Activated CD4-positive, alpha-beta T cell treated with anti-CD3 and anti-CD28 coated beads, Interleukin-2, amount 50 U/mL, for 48 hours (primary cell): ENCODE results near the gene CALY.

Experiments
- DNase-seq, 2 experiments: peaks; one replicate each; pipeline ENCODE4 v3.0.0-alpha.2; 2020

Gene CALY

DNA sequence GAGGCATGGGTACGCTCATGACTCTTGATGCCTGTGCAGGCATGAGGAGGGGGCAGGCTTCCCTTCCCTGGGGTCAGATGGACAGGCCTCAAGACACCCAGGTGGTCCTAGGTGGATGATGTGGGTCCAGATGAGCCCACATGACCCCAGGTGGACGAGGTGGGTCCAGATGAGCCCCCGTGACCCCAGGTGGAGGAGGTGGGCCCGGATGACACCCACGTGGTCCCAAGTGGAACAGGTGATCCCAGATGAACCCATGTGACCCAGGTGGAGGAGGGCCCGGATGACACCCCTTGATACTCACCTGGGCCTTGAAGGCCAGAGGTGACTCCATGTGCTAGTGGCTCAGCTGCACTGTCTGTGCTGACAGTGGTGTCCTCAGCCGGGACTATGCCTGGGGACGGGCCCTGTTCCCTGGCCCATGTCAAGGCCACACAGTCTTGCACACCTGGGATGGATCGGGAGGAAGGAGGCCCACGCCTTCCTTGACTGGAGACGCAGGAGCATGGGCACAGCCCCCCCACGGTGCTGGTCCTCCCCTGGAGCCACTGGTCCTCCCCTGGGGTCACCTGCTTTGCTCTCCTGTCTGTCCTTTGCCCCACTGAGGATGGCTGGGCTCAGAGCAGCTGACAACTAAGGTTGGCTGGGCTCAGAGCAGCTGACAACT lies 13.7 kb upstream of the CALY start:
- DNase-seq, result no peak

DNA sequence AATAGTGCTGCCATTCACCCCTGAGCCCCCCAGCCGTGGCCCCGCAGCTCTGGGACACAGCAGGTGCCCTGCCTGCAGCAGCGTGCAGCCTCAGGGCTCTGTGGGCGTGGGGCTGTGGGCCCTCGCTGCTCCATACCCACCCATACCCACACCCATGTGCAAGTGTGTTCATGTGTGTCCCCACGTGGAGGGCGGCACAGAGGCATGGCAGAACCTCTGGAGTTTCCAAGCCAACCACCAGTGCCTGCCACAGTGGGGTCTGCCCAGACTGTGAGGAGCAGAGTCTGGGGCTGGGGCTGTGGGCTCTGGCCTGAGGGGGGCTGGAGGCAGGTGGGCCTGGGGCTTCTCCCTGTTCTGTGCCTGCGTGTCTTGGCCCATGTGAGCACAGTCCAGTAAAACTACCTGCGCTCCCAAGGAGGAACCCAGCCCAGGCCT lies 12.9 kb upstream of the CALY start:
- DNase-seq, result no peak

DNA sequence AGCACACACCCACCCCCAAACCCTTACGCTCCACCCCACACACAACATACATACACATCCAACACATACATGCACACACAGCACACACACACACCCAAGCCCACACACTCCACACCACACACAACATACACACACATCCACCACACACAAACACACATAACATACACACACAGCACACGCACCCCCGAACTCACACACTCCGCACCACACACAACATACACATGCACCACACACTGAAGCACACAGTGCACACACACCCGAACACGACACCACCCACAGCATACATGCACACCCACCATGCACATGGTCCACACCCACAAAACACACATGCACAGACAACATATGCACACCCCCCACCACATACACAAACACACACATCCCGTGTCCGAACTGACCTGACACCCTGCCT lies 12.5 kb upstream of the CALY start:
- DNase-seq, result no peak

DNA sequence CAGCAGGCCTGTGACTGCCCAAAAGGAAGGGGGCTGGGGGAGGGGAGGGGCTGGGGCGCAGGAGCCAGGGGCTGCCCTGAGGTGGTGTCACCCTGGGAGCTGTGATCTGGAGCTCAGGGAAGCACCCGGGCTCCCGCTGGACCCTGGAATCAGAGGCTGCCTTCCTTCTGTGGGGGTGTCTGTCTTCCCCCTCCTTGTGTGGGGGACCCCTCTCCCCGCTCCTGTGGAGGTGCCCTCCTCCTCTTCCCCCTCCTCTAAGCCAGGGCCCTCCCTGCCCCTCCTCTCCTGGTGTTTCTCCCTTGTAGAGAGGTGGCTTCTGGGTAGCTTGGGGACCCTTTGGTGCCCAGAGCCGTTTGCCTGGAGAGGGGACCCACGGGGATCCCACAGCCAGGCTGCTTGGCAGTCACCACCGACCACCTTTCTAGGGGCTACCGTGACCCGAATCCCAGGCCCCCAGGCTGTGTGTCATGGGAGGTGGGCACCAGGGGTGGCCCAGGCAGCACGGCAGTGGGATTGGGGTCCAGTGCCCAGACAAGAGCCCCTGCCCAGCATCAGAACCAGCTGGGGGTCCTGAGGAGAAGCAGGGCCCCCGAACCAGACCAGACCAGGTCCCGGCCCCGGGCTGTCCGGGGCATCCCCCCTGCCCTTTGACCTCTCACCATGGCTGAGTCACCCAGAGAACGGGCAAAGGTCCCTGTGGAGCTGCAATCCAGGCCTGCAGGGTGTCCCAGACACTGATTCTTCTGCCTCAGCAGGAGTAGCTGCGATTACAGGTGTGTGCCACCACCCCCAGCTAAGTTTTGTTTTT lies 11.2 kb upstream of the CALY start:
- DNase-seq, result no peak

DNA sequence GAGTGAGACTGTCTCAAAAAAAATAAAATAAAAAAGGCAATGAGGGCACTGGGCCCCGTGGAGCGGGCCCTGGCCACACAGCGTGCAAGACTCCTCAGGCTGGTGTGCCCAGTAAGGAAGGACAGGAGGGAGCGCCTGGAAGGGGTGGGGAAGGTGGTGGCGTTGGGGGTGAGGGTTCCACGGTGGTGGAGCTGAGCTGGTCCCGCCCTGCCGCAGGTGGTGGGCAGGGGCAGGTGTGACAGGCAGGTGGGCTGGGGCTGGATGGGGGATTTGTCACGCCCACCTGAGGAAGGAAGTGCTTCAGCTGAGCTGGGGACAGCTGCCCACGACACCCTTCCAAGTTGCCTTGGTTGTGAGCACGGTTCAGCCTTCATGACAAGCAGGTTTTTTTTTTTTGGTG lies 9.7 kb upstream of the CALY start:
- DNase-seq, result no peak

DNA sequence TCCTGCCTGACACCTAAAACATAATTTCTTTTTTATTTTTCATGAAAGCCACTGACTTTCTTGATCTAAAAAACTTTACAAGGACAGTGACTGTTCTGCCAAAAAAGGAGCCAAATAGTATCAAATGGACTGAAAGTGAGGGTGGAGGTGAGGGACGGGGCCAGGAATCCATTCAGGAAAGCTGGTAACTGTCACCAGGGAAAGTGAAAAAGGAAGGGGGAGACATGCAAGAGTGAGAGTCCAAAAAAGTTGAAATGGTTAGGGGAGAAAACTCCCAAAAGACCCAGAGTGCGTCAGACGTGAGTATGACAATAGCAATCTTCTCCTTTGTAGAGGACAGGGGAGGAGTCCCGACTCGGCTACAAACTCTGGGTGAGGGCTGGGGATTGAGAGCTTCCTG lies 7.5 kb upstream of the CALY start:
- no peak for DNase-seq

DNA sequence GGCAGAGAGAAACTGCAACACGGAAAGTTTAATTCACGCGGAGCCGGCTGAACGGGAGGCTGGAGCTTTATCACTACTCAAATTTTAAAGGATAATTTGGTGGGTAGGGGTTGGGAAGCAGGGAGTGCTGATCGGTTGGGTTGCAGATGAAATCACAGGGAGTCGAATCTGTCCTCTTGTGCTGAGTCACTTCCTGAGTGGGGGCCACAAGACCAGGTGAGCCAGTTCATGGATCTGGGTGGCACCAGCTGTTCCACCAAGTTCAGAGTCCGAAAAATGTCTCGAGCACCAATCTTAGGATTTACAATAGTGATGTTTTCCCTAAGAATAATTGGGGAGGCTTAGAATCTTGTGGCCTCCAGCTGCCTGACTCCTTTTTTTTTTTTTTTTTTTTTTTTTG lies 6.9 kb upstream of the CALY start:
- no peak for DNase-seq

DNA sequence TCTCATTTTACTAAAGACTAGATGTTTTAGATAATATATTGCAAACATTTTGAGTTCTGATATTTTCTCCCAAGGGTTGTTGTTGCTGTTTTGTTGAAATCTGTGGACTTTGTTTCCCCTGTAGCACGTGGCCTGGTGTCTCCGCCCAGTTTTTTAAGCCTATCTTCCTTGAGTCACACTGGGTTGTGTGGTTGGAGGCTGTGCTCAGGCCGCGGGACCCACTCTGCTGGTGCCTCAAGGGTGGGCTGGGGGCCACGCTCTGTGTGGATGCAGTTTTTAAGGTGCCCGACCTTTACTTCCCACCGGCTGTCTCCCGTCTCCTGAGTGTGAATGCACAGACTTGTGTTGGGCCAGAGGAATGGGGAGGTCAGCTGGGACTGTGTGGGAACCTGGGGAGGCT lies 6.2 kb upstream of the CALY start:
- DNase-seq, result no peak

DNA sequence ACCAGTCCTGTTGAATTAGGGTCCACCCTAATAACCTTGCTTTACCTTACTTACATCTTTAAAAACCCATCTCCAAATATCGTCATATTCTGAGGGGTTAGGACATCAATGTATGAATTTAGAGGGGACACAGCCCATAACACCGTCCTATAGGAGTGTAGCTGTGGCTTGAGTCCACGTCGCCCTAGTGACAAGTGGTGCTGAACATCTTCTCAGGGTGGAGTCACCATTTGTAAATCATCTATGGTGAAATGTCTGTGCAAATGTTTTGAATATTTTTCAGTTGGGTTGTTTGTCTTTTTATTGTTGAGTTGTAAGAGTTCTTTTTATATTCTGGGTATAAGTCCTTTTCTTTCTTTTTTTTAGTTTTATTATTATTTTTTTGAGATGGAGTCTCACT lies 5.3 kb upstream of the CALY start:
- no peak for DNase-seq

DNA sequence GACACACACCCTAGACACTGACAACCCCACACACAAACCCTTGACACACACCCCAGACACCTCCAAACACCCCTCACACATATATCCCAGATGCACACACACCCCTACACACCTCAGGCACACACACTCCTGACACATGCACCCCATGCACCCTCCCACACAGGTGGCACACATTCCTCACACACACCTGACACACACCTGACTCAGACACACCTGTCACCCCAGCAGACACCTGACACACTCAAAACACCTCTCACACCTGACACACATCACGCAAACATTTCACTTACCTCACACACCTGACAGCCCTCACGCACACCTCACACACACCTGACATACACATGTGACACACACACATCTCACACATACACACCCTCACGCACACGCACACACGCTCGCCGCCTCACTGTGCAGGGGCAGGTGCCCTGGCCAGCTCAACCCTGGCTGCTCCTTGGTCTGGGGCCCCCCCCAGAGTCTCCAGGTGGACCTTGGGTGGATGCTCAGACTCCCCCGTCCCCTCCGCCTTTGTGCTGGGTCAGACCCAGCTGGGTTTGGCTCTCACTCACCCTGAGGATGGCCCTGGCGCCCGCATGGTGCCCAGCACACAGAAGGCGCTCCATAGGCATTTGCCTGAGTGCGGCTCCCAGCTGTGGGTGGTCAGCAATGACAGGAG lies 3.1 kb upstream of the CALY start:
- DNase-seq, result no peak

DNA sequence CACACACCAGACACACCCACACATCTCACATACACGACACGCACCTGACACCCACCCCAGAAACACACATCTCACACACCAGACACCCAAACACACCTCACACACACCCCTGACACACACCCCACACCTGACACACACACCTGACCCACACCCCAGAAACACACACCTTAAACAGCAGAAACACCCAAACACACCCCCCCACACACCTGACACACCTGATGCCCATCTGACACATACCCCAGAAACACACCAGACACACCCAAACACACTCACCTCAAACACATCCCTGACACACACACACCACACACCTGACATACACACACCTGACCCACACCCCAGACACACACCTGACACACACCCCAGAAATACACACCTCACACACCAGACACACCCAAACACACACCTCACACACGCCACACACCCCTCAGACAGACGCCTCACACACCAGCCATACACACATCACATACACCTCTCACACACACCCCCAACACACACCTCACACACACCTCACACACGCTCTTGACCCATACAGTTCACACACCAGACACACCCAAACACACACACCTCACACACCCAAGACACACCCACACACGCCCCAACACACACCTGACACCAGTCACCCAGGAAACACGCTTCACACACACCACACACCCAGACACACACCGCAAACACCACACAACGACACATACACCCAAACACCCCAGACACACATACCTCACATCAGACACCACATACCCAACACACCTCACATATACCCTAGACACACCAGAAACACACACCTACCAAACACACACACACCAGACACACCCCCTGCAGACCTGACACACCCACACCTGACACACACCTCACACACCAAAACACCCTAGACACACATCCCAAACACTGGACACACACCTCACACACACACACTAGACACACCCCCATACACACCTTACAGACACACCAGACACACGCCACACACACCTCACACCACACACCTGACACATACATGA lies 1.7 kb upstream of the CALY start:
- no peak for DNase-seq

DNA sequence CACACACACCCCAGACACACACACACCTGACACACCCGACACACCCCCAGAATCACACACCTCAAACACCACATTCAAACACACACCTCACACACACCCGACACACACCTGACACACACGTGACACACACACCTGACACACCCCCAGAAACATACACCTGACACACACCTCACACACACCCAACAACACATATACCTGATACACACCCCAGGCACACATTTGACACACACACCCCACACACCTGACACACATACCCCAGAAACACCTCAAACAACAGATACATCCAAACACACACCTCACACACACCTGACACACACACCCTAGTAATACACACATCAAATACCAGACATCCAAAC lies 652 bp upstream of the CALY start:
- no peak for DNase-seq

DNA sequence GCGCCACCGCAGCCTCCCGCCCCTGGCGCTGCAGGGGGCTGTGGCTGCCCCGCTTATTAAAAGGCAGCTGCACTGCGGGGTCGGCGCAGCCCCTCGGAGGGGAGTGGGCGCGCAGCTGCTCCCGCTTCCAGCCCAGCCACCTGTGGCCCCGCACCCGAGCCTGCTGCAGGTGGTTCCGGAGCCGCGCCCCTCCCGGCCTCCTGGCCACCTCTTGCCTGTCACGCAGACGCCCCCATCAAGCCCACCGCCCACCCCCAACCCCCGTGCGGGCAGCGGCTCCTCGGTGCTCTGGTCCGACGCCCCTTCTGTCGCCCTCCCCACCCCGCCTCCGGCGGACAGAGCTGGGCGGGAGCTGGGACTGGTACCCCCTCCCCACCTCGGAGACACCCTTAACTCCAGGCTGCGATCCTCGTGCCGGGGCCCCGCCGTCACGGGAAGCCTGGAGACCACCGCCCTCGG lies 549 bp downstream of the CALY start:
- no peak for DNase-seq

DNA sequence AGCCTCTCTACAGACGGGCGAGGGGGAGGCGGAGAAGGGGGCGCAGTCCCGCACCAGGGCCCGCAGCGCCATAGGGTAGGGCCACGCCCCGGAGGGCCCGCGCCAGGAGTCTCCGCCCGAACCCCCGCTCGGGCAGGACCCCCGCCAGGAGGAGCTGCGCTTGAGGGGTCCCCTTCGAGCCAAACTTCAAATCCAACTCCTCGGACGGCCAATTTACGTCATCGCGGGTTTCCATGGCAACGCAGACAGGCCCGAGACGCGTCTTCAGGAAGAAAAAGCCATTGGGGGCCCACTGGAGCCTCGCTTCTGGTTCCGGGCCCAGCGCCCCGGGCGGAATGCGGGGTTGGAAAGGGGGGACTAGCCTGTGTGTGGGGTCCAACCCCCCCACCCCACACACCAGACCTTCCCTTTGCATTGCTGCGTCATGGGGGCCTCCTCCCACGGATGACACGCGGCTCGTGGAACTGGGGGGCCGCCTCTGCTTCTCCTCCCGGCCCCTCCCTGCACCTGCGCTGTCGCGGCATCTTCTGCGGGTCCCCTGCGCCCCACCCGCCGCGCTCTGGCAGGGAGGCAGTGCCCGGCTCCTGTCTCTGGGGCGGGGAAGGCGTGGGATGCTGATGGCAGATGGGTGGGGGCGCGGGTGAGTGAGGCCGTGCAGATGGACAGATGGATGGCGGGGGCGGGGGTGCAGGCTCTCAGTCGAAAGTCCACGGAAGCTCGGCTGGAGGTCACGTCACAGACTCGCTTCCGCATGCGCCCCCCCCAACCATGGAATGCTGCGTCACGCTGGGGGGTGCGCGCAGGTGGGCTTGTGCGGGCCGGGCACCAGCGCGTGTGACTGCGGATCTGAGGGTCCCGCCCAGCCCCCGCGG lies 1.2 kb downstream of the CALY start:
- DNase-seq, result peak; percentile 70 to 76

DNA sequence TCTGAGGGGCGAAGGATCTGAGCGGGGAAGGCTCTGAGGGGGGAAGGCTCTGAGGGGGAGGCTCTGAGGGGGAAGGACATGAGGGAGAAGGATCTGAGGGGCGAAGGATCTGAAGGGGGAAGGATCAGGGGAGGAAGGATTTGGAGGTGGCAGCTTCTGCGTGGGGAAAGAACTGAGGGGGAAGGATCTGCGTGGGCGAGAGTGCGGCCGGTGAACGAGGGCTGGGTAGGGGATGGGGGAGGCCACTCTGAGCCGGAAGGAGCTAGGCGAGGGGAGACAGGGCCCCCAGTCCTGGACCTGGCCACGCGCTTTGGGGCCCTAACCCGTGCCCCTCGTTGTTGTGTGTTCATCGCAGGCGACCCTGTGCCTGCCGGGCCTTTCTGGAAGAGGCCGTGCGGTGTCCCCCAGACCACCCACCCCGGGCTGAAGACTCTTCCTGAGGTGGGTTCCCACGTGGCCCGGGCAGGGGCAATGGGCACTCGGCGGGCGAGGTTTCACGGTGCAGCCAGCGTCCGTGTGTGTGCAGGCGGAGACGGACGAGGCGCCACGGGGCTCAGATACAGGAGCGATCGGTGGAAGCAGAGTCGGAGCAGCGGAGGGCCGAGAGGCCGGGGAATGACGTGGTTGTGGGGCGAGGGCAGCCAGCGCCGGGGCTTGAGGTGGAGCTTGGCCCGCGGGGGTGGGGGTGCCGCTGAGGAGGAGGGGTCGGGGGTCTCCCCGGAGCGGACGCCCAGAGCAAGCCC lies 2.0 kb downstream of the CALY start:
- DNase-seq, result no peak

DNA sequence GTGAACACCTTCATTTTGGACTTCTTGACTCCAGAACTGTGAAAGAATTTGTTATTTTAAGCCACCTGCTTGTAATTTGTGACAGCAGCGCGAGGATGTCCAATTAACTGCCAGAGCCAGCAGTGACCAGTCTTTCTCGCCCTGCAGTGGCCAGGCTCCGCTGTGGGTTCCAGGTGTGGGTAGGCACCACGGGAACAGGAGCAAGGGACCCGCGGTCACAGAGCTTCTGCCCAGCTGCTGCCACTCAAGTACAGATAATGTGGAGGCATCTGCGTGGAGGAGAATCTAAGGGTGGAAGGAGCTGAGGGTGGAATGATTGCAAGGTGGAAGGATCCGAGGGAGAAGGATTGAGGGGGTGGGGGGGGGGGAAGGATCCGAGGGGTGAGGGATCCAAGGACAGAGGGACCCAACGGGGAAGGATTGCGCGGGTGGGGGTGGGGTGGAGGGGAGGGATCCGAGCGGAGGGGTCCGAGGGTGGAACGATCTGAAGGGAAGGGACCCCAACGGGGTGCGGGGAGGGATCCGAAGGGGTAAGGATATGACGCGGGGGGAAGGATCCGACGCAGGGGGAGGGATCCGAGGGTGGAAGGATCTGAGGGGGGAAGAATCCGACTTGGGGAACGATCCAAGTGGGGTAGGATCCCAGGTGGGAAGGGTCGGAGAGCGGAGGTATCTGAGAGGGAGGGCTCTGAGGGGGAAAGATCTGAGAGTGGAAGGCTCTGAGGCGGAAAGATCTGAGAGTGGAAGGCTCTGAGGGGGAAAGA lies 3.6 kb downstream of the CALY start:
- no peak for DNase-seq

DNA sequence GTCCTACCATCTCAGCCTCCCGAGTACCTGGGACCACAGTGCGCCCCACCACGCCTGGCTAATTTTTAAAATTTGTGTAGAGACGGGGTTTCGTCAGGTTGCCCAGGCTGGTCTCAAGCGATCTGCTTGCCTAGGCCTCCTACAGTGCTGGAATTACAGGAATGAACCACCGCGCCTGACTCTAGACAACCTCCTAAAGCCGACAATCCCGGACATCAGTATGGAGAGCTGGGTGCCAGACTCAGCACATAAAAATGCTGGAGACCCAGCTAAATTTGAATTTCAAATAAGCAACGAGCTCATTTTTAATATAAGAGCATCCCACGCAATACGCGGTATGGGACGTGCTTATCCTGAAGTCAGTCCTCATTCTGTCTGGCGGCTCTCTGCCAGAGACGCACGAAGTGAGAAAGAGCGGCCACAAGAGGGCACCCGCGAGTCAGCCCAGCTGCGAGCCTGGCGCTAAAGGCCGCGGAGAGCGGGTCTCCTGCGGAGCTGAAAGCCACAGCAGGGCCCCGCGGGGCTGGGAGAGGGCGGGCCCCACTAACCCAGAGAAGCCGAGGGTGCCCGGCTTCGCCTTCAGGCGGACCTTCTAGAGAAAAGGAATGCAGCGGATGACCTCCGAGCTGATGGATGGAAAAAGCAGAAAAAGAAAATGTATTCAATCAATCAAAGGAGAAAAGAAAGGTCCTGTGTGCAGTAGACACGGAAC lies 7.0 kb downstream of the CALY start:
- DNase-seq, result peak; percentile 91 to 92

DNA sequence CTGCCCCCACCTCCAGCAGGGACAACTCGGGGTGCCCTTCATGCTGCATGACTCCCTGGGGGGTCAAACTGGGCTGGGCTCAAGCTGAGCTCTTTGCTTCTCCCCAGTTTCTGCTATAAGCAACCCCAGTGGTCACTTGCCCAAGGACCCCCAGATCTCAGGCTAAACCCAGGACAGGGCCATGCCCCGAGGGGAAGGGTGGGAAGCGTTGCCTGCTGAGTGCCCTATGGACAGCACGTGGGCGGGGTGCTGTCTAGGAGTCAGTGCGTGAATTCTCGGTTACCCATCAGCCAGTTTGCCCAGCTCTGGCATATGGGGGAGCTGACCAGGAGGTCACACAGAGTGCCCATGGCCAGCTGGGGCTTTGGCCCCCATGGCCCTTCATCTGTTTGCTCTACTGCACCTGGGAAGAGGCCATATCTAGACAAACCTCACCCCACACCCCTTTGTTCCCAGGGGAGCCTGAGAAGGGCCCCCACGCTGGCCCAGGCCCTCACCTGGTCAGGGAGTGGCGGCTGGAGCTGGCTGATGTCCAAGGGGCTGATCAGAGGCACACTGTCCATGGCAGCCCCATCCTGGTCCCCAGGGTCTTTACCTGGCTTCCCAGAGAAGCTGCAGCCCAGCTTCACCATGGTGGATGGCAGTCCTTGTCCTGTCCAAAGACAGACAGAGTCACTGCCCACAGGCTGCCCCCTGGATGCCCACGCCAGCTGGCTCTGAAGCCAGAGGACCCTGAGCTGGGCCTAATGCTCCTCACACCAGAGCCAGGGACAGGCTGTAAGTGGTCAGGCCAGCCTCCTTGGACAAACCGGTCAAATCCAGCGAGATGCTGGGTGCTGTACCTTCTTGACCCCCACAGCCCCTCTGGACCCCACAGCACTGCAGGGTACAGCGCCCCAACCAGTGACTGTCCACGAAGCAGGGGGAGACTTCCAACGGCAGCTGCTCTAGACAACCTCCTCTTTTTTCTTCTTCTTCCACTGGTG lies 8.0 kb downstream of the CALY start:
- DNase-seq, result no peak
